ENCODE data around the gene C2CD5.

GRCh38 chr12:22541496-22542155, 2.7 kb downstream of the C2CD5 start:
- TF ChIP-seq POLR2AphosphoS5 (IDR thresholded peaks at IDR 0.05), result no peak
- no peak for TF ChIP-seq CTCF (IDR thresholded peaks at IDR 0.05 in 8 of 11, conservative IDR thresholded peaks at IDR 0.05 in 3 of 11)

Measured in spleen (tissue), 7 donors.